OCI-LY1 (cell line): Measurements from ENCODE around the gene MESP1.
A peak's percentile ranks its signal among the peaks of the same experiment; 100 is the strongest.

Experiments used
- H2AFZ ChIP-seq: fragments of 200-600 bp; sonication (generic), shearing (Covaris generic); 2 replicates; pipeline ENCODE4 v1.6.0; 2014; ENCODE audit warnings: antibody characterized with exemption, mild to moderate bottlenecking, low read length
- H3F3A ChIP-seq: fragments of 200-600 bp; sonication (generic), shearing (Covaris generic); 2 replicates; pipeline ENCODE4 v1.6.0; 2014; ENCODE audit warnings: mild to moderate bottlenecking, antibody characterized with exemption, low read length, moderate library complexity; ENCODE audit not compliant: insufficient read depth
- H3K27ac ChIP-seq: fragments of 200-600 bp; sonication (generic); 2 replicates; pipeline ENCODE4 v1.5.1; 2014; ENCODE audit warnings: low read length, mixed run types, mild to moderate bottlenecking, low read depth; ENCODE audit not compliant: poor library complexity, severe bottlenecking
- H3K27me3 ChIP-seq: fragments of 200-600 bp; sonication (generic); 2 replicates; pipeline ENCODE4 v1.6.0; 2014; ENCODE audit warnings: antibody characterized with exemption, mild to moderate bottlenecking, low read length, moderate library complexity; ENCODE audit not compliant: insufficient read depth
- H3K36me3 ChIP-seq: fragments of 200-600 bp; sonication (generic); 2 replicates; pipeline ENCODE4 v1.6.1; 2014; ENCODE audit warnings: mild to moderate bottlenecking, antibody characterized with exemption, low read length, moderate library complexity, mixed read lengths; ENCODE audit not compliant: insufficient read depth
- H3K4me1 ChIP-seq: fragments of 200-600 bp; sonication (generic); 2 replicates; pipeline ENCODE4 v1.5.1; 2014; ENCODE audit warnings: mild to moderate bottlenecking, low read length, moderate library complexity; ENCODE audit not compliant: insufficient read depth, severe bottlenecking
- H3K4me2 ChIP-seq: fragments of 200-600 bp; sonication (generic), shearing (Covaris generic); 2 replicates; pipeline ENCODE4 v1.6.1; 2014; ENCODE audit warnings: low read length
- H3K4me3 ChIP-seq: fragments of 200-600 bp; sonication (generic); 2 replicates; pipeline ENCODE4 v1.5.1; 2014; ENCODE audit warnings: low read length, low read depth, mild to moderate bottlenecking, mixed read lengths; ENCODE audit not compliant: poor library complexity, severe bottlenecking
- H3K79me2 ChIP-seq: fragments of 200-600 bp; shearing (Covaris generic); 2 replicates; pipeline ENCODE4 v1.6.1; 2016; ENCODE audit warnings: mixed run types, low read length, mixed read lengths; ENCODE audit not compliant: insufficient read depth
- H3K9ac ChIP-seq: fragments of 200-600 bp; sonication (generic), shearing (Covaris generic); 2 replicates; pipeline ENCODE4 v1.6.1; 2014; ENCODE audit warnings: mild to moderate bottlenecking, low read length, mixed read lengths
- H3K9me2 ChIP-seq: fragments of 200-600 bp; sonication (generic), shearing (Covaris generic); 2 replicates; pipeline ENCODE4 v1.6.1; 2014; ENCODE audit warnings: low read depth, mild to moderate bottlenecking, low read length, mixed read lengths
- H3K9me3 ChIP-seq: fragments of 200-600 bp; shearing (Covaris generic); 2 replicates; pipeline ENCODE4 v1.6.1; 2014; ENCODE audit warnings: low read length, mixed read lengths
- H4K20me1 ChIP-seq: fragments of 200-600 bp; sonication (generic), shearing (Covaris generic); 2 replicates; pipeline ENCODE4 v1.6.0; 2016; ENCODE audit warnings: mild to moderate bottlenecking, low read length; ENCODE audit not compliant: insufficient read depth
- EZH2 ChIP-seq: fragments of 200-600 bp; sonication (generic), shearing (Covaris generic); IDR thresholded peaks from 2 replicates; pipeline ENCODE4 v1.8.0; 2017; ENCODE audit warnings: borderline replicate concordance, mixed run types, mild to moderate bottlenecking, antibody characterized with exemption, low read length, moderate library complexity, mixed read lengths
- TF ChIP-seq, protein P1 (sequence below): fragments of 200-600 bp; sonication (generic), shearing (Covaris generic); IDR thresholded peaks from 2 replicates; pipeline ENCODE4 v1.5.1; 2017; ENCODE audit warnings: mild to moderate bottlenecking, antibody characterized with exemption, low read length, moderate library complexity, mixed read lengths

The MESP1 gene

GRCh38 chr15:89772932-89773583 lies 22.0 kb upstream of the MESP1 start:
- no peak overlapping the region for H3K27ac ChIP-seq
- H3K4me1 ChIP-seq: no peaks in the 10 kb centered on the region
- H4K20me1 ChIP-seq: no peaks in the 10 kb centered on the region
- no peak overlapping the region for H2AFZ ChIP-seq
- no peak overlapping the region for H3K4me3 ChIP-seq
- TF ChIP-seq EZH2: no peak
- TF ChIP-seq, protein P1, sequence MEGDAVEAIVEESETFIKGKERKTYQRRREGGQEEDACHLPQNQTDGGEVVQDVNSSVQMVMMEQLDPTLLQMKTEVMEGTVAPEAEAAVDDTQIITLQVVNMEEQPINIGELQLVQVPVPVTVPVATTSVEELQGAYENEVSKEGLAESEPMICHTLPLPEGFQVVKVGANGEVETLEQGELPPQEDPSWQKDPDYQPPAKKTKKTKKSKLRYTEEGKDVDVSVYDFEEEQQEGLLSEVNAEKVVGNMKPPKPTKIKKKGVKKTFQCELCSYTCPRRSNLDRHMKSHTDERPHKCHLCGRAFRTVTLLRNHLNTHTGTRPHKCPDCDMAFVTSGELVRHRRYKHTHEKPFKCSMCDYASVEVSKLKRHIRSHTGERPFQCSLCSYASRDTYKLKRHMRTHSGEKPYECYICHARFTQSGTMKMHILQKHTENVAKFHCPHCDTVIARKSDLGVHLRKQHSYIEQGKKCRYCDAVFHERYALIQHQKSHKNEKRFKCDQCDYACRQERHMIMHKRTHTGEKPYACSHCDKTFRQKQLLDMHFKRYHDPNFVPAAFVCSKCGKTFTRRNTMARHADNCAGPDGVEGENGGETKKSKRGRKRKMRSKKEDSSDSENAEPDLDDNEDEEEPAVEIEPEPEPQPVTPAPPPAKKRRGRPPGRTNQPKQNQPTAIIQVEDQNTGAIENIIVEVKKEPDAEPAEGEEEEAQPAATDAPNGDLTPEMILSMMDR: peak; percentile 12; the same call in 1 of the 2 replicates
- H3K4me2 ChIP-seq: no peak overlapping the region
- no peaks in the 10 kb centered on the region for H3K79me2 ChIP-seq
- no peaks in the 10 kb centered on the region for H3F3A ChIP-seq
- no peaks in the 10 kb centered on the region for H3K9me3 ChIP-seq
- peaks cover 8% of the 10 kb centered on the region; the same call in 1 of the 2 replicates for H3K27me3 ChIP-seq
- no peak overlapping the region for H3K9ac ChIP-seq
- H3K9me2 ChIP-seq: no peaks in the 10 kb centered on the region
- H3K36me3 ChIP-seq: no peaks in the 10 kb centered on the region

DNA sequence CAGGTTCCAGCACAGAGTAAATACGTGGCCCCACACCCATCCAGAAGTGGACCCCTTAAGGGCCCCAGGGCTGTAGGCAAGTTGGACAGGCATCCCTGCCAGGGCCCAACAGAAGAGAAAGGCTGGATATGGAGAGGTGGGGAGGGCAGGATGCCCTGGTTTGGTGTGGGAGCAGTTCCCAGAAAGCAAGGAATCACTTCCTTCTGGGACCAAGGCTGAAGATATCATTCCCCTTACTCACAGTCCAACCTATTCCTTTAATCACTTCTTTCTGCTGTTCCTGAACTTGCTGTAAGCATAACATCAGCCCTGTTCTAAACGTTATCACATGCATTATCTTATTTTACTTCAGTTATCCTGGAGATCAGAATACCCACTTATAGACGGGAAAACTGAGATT lies 19.0 kb upstream of the MESP1 start:
- no peak overlapping the region for H3K27ac ChIP-seq
- H3K9me3 ChIP-seq: no peaks in the 10 kb centered on the region
- H3K4me2 ChIP-seq: no peak overlapping the region
- no peaks in the 10 kb centered on the region for H4K20me1 ChIP-seq
- H3K27me3 ChIP-seq: peaks cover 8% of the 10 kb centered on the region; the same call in 1 of the 2 replicates
- no peaks in the 10 kb centered on the region for H3F3A ChIP-seq
- no peak overlapping the region for H2AFZ ChIP-seq
- TF ChIP-seq, protein P1: no peak
- no peak for TF ChIP-seq EZH2
- H3K4me3 ChIP-seq: no peak overlapping the region
- no peaks in the 10 kb centered on the region for H3K4me1 ChIP-seq
- H3K9me2 ChIP-seq: no peaks in the 10 kb centered on the region
- no peak overlapping the region for H3K9ac ChIP-seq
- no peaks in the 10 kb centered on the region for H3K36me3 ChIP-seq
- no peaks in the 10 kb centered on the region for H3K79me2 ChIP-seq

GRCh38 chr15:89769366-89769765 lies 18.3 kb upstream of the MESP1 start:
- Histone ChIP-seq H3K9ac (no peak overlapping the region), H3K4me2 (no peak overlapping the region), H3F3A (no peaks in the 10 kb centered on the region), H3K79me2 (no peaks in the 10 kb centered on the region), H3K9me3 (no peaks in the 10 kb centered on the region), H3K4me1 (no peaks in the 10 kb centered on the region), H3K4me3 (no peak overlapping the region), H3K9me2 (no peaks in the 10 kb centered on the region), H3K36me3 (no peaks in the 10 kb centered on the region), H3K27me3 (peaks cover 8% of the 10 kb centered on the region; the same call in 1 of the 2 replicates), H2AFZ (no peak overlapping the region), H3K27ac (no peak overlapping the region), H4K20me1 (no peaks in the 10 kb centered on the region)
- TF ChIP-seq EZH2: no peak
- TF ChIP-seq, protein P1: no peak
